GM21717 (cell line): ENCODE data around the gene BGN.

Experiments
- ATAC-seq: cut with Tn5 transposase; IDR thresholded peaks from one replicate; pipeline ENCODE4 v1.9.1; 2021; ENCODE audit warnings: mild to moderate bottlenecking, moderate library complexity; ENCODE audit not compliant: unreplicated experiment

BGN gene

GRCh38 chrX:153524234-153524633 is 29.5 kb downstream of the BGN start:
- no peak for ATAC-seq

GRCh38 chrX:153525451-153525850 is 30.7 kb downstream of the BGN start:
- ATAC-seq: no peak

- ATAC-seq: no peak
Observed at GRCh38 chrX:153526042-153526441, 31.3 kb downstream of the BGN start.

- no peak for ATAC-seq
Observed at GRCh38 chrX:153526801-153527200, 32.0 kb downstream of the BGN start.

GRCh38 chrX:153527208-153527607 is 32.4 kb downstream of the BGN start:
- ATAC-seq: no peak

- ATAC-seq: no peak
Observed at GRCh38 chrX:153530411-153531129, 35.8 kb downstream of the BGN start.

GRCh38 chrX:153533091-153533490 is 38.3 kb downstream of the BGN start:
- ATAC-seq: no peak

- ATAC-seq: no peak
Observed at GRCh38 chrX:153537080-153537479, 42.3 kb downstream of the BGN start.

- no peak for ATAC-seq
Observed at GRCh38 chrX:153537526-153538295, 42.9 kb downstream of the BGN start.

- ATAC-seq: no peak
Observed at GRCh38 chrX:153538424-153538823, 43.6 kb downstream of the BGN start.

- peak; percentile 55 for ATAC-seq
Observed at GRCh38 chrX:153539171-153539978, 44.6 kb downstream of the BGN start.

GRCh38 chrX:153539979-153540358 is 45.2 kb downstream of the BGN start:
- no peak for ATAC-seq

- ATAC-seq: no peak
Observed at GRCh38 chrX:153544727-153545126, 49.9 kb downstream of the BGN start.

- no peak for ATAC-seq
Observed at GRCh38 chrX:153546386-153546785, 51.6 kb downstream of the BGN start.

- ATAC-seq: no peak
Observed at GRCh38 chrX:153547195-153547594, 52.4 kb downstream of the BGN start.

GRCh38 chrX:153549231-153549630 is 54.5 kb downstream of the BGN start:
- ATAC-seq: no peak

GRCh38 chrX:153549807-153550206 is 55.0 kb downstream of the BGN start:
- no peak for ATAC-seq

- no peak for ATAC-seq
Observed at GRCh38 chrX:153551135-153551534, 56.4 kb downstream of the BGN start.

- ATAC-seq: no peak
Observed at GRCh38 chrX:153554519-153555167, 59.9 kb downstream of the BGN start.

GRCh38 chrX:153556767-153557166 is 62.0 kb downstream of the BGN start:
- ATAC-seq: no peak
